BJ (cell line): Measurements from ENCODE around the gene INHBB. TPM values are rescaled to one million over a fixed set of nuclear protein-coding genes. Genes with fewer than 3 reads are reported as not detected.

Experiments
- CTCF ChIA-PET: fragments of 350-600 bp; formaldehyde crosslinking; extraction: SDS; loops from one replicate; lab custom pipeline; 2021; ENCODE audit warnings: antibody characterized with exemption, inconsistent platforms; lab: Yijun Ruan, JAX
- POLR2A ChIA-PET: fragments of 300-600 bp; sonication (Branson Sonifier 250); formaldehyde crosslinking; extraction: SDS; loops from one replicate; lab custom pipeline; 2021; ENCODE audit warnings: antibody characterized with exemption; lab: Charles Lee
- DNase-seq: peaks from one replicate; pipeline ENCODE4 v3.0.0-alpha.2; 2011; ENCODE audit warnings: low read depth
- H3K27me3 ChIP-seq: 2 replicates; pipeline ENCODE4 v1.6.0; 2011; ENCODE audit warnings: low read length; ENCODE audit not compliant: control insufficient read depth, insufficient read depth
- H3K36me3 ChIP-seq: 2 replicates; pipeline ENCODE4 v1.5.1; 2011; ENCODE audit warnings: low read length; ENCODE audit not compliant: control insufficient read depth, insufficient read depth
- H3K4me3 ChIP-seq: 2 replicates; pipeline ENCODE4 v1.5.1; 2011; ENCODE audit warnings: low read depth, mild to moderate bottlenecking, control low read depth, low read length
- polyA plus RNA-seq: library from polyadenylated mRNA; depleted of rRNA; stranded (reverse); fragments of >200 nt; gene quantifications from 2 replicates; pipeline ENCODE4 v1.2.3, GENCODE V29; 2011; rRNA removed
- TF ChIP-seq, protein P1 (sequence below): IDR thresholded peaks from 2 replicates; pipeline ENCODE4 v1.5.1; 2011; ENCODE audit warnings: low read depth, mild to moderate bottlenecking, control low read depth, inconsistent platforms, low read length, moderate library complexity; ENCODE audit not compliant: insufficient read depth

The INHBB gene
- polyA plus RNA-seq, 1 experiment, result 3.9 TPM

DNA sequence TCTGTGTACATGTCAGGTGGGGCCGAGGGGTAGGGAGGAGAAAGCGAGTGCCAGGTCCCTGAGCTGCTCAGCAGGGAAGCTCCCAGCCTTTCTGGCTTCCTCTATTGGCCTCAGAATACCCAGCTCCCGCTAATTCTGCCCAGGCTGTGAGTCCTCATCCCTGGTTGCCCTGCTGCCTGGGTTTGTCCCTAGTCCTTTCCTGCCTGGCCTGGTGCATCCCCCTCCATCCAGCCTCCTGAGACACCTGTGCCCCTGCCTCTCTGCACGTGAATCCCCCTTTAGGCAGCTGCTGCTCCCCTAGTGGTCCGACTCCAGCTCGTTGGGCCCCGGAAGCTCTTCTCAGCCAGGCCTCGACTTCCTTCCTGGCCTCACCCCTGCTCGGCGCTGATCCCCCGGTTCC lies 54.6 kb downstream of the INHBB start:
- ChIA-PET POLR2A (no interaction called here), CTCF (no interaction called here)
- no peak for DNase-seq
- H3K27me3 ChIP-seq, result no peaks in the 10 kb centered on the region; the same call in 1 of the 2 replicates
- H3K36me3 ChIP-seq, result no peaks in the 10 kb centered on the region
- TF ChIP-seq, protein P1, sequence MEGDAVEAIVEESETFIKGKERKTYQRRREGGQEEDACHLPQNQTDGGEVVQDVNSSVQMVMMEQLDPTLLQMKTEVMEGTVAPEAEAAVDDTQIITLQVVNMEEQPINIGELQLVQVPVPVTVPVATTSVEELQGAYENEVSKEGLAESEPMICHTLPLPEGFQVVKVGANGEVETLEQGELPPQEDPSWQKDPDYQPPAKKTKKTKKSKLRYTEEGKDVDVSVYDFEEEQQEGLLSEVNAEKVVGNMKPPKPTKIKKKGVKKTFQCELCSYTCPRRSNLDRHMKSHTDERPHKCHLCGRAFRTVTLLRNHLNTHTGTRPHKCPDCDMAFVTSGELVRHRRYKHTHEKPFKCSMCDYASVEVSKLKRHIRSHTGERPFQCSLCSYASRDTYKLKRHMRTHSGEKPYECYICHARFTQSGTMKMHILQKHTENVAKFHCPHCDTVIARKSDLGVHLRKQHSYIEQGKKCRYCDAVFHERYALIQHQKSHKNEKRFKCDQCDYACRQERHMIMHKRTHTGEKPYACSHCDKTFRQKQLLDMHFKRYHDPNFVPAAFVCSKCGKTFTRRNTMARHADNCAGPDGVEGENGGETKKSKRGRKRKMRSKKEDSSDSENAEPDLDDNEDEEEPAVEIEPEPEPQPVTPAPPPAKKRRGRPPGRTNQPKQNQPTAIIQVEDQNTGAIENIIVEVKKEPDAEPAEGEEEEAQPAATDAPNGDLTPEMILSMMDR, result no peak
- no peak overlapping the region for H3K4me3 ChIP-seq

Other genes starting within 250 kb of the INHBB start
- 20.0 and 32.0 TPM in 2 replicates for gene TMEM185B, start 122.7 kb upstream of the INHBB start, polyA plus RNA-seq
- gene RALB, start 93.3 kb upstream of the INHBB start, polyA plus RNA-seq, result 33.3 and 60.7 TPM in 2 replicates